H54 (cell line): ENCODE measurements around the gene MICALL1.
A peak's percentile ranks its signal among the peaks of the same experiment; 100 is the strongest.

Experiments
- DNase-seq: peaks from one replicate; pipeline ENCODE4 v3.0.0; 2011; ENCODE audit warnings: low spot score, mixed read lengths; ENCODE audit not compliant: insufficient read length
- FAIRE-seq: peaks from 3 replicates; lab custom pipeline; 2011; peaks lifted over from hg19 to GRCh38; lab: Jason Lieb, UNC
- POLR2A ChIP-seq: IDR thresholded peaks from 2 replicates; pipeline ENCODE4 v1.6.1; 2011; ENCODE audit warnings: low read depth, mild to moderate bottlenecking, low read length

MICALL1 gene, protein sequence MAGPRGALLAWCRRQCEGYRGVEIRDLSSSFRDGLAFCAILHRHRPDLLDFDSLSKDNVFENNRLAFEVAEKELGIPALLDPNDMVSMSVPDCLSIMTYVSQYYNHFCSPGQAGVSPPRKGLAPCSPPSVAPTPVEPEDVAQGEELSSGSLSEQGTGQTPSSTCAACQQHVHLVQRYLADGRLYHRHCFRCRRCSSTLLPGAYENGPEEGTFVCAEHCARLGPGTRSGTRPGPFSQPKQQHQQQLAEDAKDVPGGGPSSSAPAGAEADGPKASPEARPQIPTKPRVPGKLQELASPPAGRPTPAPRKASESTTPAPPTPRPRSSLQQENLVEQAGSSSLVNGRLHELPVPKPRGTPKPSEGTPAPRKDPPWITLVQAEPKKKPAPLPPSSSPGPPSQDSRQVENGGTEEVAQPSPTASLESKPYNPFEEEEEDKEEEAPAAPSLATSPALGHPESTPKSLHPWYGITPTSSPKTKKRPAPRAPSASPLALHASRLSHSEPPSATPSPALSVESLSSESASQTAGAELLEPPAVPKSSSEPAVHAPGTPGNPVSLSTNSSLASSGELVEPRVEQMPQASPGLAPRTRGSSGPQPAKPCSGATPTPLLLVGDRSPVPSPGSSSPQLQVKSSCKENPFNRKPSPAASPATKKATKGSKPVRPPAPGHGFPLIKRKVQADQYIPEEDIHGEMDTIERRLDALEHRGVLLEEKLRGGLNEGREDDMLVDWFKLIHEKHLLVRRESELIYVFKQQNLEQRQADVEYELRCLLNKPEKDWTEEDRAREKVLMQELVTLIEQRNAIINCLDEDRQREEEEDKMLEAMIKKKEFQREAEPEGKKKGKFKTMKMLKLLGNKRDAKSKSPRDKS

DNA sequence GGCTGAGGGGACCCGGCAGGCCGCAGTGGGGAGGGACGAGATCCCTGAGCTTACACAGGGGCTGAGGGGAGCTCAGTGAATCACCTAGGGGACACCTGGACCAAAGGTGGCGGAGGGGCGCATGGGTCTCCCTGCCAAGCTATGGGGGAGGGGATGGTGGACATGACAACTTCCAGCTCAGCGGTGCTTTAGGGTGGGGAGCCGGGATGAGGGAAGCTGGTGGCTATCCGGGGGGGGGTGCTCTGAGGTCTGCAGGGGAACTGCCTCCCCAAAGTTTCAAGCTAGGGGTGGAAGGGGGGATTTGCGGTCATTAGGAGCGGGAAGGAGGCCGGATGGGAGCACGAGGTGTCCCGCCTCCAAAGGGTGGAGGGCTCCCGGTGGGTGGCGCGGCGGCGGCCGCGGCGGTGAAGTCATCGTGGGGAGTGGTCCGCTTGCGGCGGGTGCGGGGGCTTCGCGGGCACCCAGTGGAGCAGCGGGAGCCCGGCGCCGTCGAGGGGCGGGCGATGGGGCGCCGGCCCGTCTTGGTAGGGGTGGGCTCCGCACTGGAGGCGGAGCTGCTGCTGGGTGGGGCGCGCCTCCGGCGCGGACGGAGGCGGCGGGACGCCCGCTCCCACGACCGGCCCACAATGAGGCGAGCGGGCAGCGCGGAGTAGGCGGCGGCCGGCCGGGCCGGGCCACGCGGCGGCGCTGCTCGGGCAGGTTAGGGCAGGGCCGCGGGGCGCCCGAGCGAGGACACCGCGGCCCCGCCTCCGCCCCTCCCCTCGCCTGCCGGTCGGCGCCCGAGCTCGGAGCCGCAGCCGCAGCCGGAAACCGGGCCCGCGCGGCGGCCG, at the start of gene MICALL1:
Gene MICALL1, plus strand, starts transcription at position 764 of the 830 bp plus-strand sequence. CDS start 126 bp downstream, outside the sequence.
- no peak for TF ChIP-seq POLR2A
- no peak for FAIRE-seq
- DNase-seq: peak; percentile 54

- FAIRE-seq (no peak), DNase-seq (no peak)
Measured at GRCh38 chr22:37860796-37861421, 45.2 kb upstream of the MICALL1 start.

DNA sequence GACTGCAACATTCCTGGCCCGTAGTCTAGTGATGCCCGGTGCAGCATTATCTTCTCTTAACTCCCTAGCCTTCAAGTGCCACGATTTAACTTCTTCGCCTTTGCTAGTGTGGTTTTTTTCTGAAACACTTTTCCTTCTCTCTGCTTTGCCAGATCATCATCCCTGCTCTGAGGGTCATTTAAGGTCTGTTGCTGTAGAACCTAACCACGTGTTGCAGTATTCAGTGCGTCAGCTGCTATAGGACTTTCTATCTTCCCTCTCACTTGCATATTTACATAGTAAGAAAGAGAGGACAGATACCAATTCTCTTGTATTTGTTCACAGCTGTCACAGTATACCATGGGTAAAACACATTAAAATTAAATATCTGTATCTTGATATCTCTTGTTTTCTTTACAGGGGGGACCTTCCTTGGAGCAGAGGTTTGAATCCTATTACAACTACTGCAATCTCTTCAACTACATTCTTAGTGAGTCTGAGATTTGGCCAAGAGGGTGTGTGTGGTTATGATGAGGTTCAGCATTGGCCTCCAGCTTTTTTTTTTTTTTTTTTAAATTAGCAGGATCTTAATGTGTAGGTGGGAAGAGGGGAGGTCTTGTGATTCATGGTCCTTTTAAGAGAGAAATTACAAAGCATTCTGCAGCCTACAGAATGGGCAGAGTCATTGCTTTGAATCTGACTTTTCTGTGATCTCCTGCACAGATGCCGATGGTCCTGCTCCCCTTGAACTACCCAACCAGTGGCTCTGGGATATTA, 43.3 kb upstream of the MICALL1 start:
- DNase-seq: no peak
- TF ChIP-seq POLR2A: no peak
- FAIRE-seq: no peak

More at GRCh38 chr22:37860796-37861421, 45.2 kb upstream of the MICALL1 start:
- no peak for TF ChIP-seq POLR2A

GRCh38 chr22:37865510-37865909, 40.6 kb upstream of the MICALL1 start:
- no peak for FAIRE-seq
- no peak for TF ChIP-seq POLR2A
- no peak for DNase-seq

DNA sequence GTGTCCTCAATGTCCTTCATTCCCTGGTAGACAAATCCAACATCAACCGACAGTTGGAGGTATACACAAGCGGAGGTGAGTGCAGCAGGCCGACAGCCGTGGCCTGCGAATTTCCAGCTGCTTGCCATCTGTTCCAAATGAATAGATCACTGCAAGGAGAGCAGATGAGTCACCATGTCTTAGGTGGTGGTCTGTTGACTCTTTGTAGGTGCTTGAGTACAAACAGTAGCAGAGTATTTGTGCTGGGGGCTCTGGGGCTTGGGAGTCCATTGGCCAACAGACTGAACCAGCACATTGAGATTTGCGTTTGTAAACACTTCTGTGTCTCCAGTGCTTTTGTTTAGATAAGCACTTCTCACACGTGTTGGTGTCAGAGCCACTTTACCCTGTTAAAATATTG, 35.8 kb upstream of the MICALL1 start:
- no peak for TF ChIP-seq POLR2A
- no peak for FAIRE-seq
- DNase-seq: no peak

DNA sequence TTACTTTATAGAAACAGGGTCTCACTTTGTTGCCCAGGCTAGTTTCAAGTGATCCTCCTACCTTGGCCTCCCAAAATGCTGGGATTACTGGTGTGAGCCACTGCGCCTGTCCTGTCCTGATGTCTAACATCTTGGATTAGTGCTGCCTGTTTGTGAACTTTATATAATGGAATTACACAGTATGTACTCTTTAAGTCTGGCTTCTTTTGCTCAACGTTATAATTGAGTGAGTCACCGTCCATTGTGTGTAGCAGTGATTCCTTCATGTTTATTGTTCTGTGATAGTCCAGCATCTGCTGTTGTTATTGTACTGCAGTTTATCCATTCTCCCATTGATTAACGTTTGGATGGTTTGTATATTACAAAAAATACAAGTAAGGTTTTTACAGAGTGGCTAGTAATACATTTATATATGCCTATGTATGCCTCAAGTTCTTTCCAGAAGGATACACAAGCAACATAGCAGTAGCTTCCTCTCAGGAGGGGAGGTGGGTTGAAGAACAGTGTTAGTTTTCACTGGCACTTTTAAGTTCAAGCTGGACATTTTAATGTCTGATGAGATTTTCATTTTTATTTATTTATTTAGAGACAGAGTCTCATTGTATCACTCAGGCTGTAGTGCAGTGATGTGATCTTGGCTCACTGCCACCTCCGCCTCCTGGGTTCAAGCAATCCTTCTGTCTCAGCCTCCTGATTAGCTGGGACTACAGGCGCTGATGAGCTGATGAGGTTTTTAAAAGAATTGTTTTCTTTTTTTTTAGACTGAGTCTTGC, 25.2 kb upstream of the MICALL1 start:
- DNase-seq: no peak
- no peak for FAIRE-seq

DNA sequence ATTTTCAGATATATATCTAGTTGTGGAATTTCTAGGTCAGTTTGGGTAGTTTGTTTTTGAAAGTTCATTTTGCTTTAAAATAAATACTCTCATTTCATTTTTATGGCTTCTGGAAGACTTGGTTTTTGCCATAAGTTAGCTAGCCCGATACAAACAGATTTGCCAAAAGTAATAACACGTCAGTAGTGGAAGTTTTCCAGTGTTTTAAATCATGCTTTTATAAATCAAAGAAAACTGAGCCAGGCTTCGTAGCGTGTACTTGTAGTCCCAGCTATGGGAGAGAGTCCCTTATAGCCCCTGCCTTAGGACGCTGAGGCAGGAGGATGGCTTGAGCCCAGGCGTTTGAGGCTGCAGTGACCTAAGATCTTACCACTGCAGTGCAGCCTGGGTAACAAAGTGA, 21.7 kb upstream of the MICALL1 start:
- FAIRE-seq (no peak), DNase-seq (no peak)
- TF ChIP-seq POLR2A: no peak

More for the DNA sequence above, 25.2 kb upstream of the MICALL1 start:
- no peak for TF ChIP-seq POLR2A

GRCh38 chr22:37887584-37888378, 18.3 kb upstream of the MICALL1 start:
- TF ChIP-seq POLR2A: no peak
- DNase-seq (no peak), FAIRE-seq (no peak)

DNA sequence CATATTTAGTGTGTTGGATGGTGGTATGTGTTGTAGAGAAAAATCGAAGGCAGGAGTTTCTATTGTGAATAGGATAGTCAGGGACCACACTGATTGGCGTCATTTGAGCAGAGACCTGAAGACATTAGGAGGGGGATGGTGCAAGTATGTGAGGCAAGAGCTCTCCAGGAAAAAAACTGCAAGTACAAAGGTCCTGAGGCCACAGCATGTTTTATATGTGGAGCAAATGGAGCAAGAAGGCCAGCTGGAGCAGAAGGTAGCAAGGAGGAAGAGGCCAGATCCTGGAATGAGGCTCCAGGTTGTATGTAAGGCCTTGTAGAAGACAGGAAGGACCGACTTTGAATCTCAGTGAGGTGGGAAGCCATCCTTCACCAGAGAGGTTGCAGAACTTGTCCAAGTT, 14.2 kb upstream of the MICALL1 start:
- FAIRE-seq: no peak
- no peak for TF ChIP-seq POLR2A
- DNase-seq: no peak

DNA sequence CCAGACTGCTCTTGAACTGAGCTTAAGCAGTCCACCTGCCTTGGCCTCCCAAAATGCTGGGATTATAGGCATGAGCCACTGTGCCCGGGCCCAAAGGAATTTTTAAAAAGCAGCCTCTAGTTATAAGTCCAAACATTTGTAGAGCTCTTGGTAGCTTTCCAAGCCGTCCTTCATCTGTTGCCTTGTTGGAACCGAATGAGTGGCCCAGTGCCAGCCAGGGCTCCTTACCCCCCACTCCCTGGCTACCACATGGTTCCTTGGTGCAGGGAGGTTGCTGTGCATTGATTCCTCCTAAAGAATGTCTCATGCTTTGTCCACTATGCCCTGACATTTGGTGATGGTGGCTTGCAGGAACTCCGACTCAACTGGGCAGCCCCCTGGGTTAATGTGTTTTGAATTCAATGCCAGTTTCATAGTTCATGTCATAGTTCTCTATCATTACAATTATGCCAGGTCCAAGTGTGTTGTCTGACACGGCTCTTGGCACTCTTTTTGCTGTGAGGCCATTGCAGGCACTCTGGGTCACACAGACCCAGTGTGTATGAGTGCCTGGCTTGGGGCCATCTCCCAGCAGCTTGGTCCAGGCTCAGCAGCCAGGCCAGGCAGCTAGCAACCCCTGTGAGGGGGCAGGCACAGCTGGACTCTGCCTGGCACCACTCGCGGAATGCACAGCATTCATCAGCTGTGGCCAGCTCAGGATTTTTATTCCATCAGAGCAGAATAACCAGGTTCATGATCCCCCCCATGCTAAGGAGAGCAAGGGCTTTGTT, 13.3 kb upstream of the MICALL1 start:
- no peak for FAIRE-seq
- DNase-seq: no peak
- no peak for TF ChIP-seq POLR2A
